ENCODE measurements around the gene MPC2. TPM values are rescaled to one million over a fixed set of nuclear protein-coding genes. Genes with fewer than 3 reads are reported as not detected.

The MPC2 gene
- 47.1 to 86.0 TPM (median 73.5 TPM) in 5 replicates for total RNA-seq (2022; extraction: Qiagen RNA extraction; ENCODE audit: low read depth)

GRCh38 chr1:167936930-167937708 lies at the start of gene MPC2:
MPC2 (minus strand) TSS chr1:167937072; CDS start chr1:167935841, 1,231 bp downstream.

DNA sequence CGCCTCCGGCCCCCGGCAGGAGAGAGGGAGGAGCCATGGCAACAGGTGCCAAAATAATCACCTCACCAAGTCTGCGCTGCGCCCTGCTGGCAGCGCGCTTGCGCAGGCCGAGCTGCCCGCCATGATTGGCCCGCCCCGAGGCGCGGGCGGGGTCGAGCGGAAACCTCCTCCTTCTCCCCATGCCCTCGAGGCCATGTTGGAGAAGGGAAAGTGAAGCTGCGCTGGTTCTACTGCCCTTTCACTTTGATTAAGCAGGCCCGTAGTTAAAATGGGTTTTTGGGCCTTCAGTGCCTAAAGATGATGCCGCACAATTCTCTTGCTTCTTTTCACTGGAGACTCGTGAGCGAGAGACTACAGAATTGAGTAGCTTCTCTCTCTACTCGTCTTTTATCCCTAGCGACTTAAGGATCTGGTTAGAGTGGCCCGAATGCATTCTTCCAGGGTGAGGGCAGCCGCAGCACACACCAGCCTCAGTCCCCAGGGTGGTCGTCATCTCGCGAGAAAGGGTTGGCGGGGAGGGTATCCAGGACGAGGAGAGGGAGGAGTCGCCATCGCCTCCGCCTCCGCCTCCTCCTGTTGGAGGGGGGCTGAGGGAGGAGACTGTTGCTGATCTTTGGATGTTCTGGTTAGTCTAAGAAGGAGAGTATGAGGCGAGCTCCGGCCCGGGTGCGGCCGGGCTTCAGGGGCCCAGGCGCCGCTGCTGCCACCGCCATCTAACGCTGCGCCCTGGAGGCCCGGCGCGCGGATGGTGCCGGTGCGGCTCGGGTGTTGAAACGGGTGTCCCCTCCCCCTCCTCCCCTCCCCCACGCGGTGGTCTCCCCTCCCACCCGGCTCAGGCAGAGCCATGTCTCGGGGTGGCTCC lies 573 bp downstream of the MPC2 start, which contains the start of gene DCAF6:
TSS of gene DCAF6 (plus strand) at position 616 of the 862 bp plus-strand sequence. CDS start at position 845, 229 bp downstream.

GRCh38 chr1:167913895-167914496 lies 22.9 kb downstream of the MPC2 start, which contains the start of gene ADCY10:
ADCY10 (minus strand) TSS chr1:167914134; CDS start chr1:167905140, 8,994 bp downstream.

Other genes with a start within 250 kb of the MPC2 start
- gene MPZL1, start 215.1 kb downstream of the MPC2 start, total RNA-seq (2022; extraction: Qiagen RNA extraction; ENCODE audit: low read depth) = 106 to 122 TPM (median 116 TPM) in 5 replicates
- 0.07 to 0.20 TPM (median 0.08 TPM) in 3 of 5 replicates, not detected in the others for gene ADCY10, start 22.9 kb downstream of the MPC2 start, total RNA-seq (2022; extraction: Qiagen RNA extraction; ENCODE audit: low read depth)
- 24.8 to 29.4 TPM (median 25.7 TPM) in 5 replicates for gene DCAF6, start 389 bp downstream of the MPC2 start, total RNA-seq (2022; extraction: Qiagen RNA extraction; ENCODE audit: low read depth)
- 8.5 to 16.3 TPM (median 13.7 TPM) in 5 replicates for gene GPR161, start 199.9 kb upstream of the MPC2 start, total RNA-seq (2022; extraction: Qiagen RNA extraction; ENCODE audit: low read depth)
- 32.5 to 38.2 TPM (median 33.3 TPM) in 5 replicates for gene TIPRL, start 241.9 kb upstream of the MPC2 start, total RNA-seq (2022; extraction: Qiagen RNA extraction; ENCODE audit: low read depth)

Data from A549 treated with CpdA at 1 μM for 4 hours (cell line).